ENCODE data around the gene ALDH1A1.

The ALDH1A1 gene

DNA sequence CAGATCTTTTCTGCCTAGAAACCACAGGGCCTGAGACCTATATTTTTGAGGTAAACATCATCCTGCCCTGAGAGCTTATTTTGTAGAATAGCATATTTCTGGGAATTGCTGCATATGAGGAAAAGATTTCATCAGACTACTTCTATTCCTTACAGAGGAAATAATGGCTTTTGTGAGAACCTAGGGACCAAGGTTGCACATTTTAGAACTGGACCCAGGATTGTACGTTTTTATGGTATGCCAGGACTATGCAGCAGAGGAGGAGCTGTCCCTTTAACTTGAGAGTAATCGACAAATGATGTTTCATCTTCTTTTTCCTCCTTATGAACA, 2.2 kb upstream of the ALDH1A1 start:
- ChIA-PET CTCF (interaction anchor here (0.6 kb wide), 1 partner anchor 29 kb away, joined by 3 read pairs; no protein-coding TSS in a partner anchor), POLR2A (no interaction called here)
- H3K9me3 ChIP-seq (ENCODE audit: control insufficient read depth, insufficient read depth, low read depth, low read length) = no peaks in the 10 kb centered on the region
- H3K4me3 ChIP-seq (ENCODE audit: low read depth, low read length) = no peak overlapping the region
- no peaks in the 10 kb centered on the region for H3K4me1 ChIP-seq (ENCODE audit: control insufficient read depth, insufficient read depth, low read length)
- H3K27ac ChIP-seq (ENCODE audit: extremely low read depth, low read depth, low read length) = no peak overlapping the region
- TF ChIP-seq OSR2 (tag by site-specific recombination; IDR thresholded peaks at IDR 0.05) (no peak), KLF1 (tag by site-specific recombination; IDR thresholded peaks at IDR 0.05) (no peak), ZNF513 (tag by site-specific recombination; IDR thresholded peaks at IDR 0.05) (no peak), BCL6B (tag by site-specific recombination; IDR thresholded peaks at IDR 0.05) (no peak), GLIS1 (tag by site-specific recombination; IDR thresholded peaks at IDR 0.05) (no peak), EGR2 (tag by site-specific recombination; IDR thresholded peaks at IDR 0.05; ENCODE audit: low read depth) (no peak), GLI4 (tag by site-specific recombination; IDR thresholded peaks at IDR 0.05) (no peak), ZNF350 (tag by site-specific recombination; IDR thresholded peaks at IDR 0.05) (no peak), ZNF670 (tag by site-specific recombination; IDR thresholded peaks at IDR 0.05; ENCODE audit: low read depth) (no peak), ZNF585B (tag by site-specific recombination; IDR thresholded peaks at IDR 0.05) (no peak)
- no peaks in the 10 kb centered on the region for H3K36me3 ChIP-seq (ENCODE audit: control insufficient read depth in 2 of 2, insufficient read depth in 1 of 2, low read length in 2 of 2)

GRCh38 chr9:72954431-72955125, 1.7 kb upstream of the ALDH1A1 start:
- ChIA-PET CTCF (interaction anchor here (0.6 to 1.5 kb wide), 2 partner anchors 28 to 97 kb away, joined by 3 to 4 read pairs; no protein-coding TSS in a partner anchor), POLR2A (no interaction called here)
- Histone ChIP-seq H3K27ac (ENCODE audit: extremely low read depth, low read depth, low read length) (no peak overlapping the region), H3K4me1 (ENCODE audit: control insufficient read depth, insufficient read depth, low read length) (no peaks in the 10 kb centered on the region), H3K9me3 (ENCODE audit: control insufficient read depth, insufficient read depth, low read depth, low read length) (no peaks in the 10 kb centered on the region), H3K4me3 (ENCODE audit: low read depth, low read length) (no peak overlapping the region), H3K36me3 (ENCODE audit: control insufficient read depth in 2 of 2, insufficient read depth in 1 of 2, low read length in 2 of 2) (no peaks in the 10 kb centered on the region)
- TF ChIP-seq ZNF707 (tag by site-specific recombination; IDR thresholded peaks at IDR 0.05) = no peak
- no peak for TF ChIP-seq SCRT2 (tag by site-specific recombination; IDR thresholded peaks at IDR 0.05)

DNA sequence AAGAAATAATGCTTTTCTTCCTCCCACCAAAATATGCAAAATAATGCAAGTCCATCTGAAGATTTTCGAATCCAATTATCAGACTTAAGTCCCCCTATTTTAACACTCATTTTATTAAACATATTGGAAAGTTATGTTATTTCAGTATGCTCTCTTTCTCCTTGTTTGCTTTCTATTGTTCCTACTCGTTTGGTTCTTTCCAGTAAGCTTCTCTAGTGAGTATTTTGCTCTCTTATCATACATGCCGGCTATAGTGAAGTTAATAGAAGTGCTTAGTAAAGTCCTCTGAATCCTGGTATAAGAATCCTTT, 517 bp downstream of the ALDH1A1 start:
- Histone ChIP-seq H3K27ac (ENCODE audit: extremely low read depth, low read depth, low read length) (no peak overlapping the region), H3K9me3 (ENCODE audit: control insufficient read depth, insufficient read depth, low read depth, low read length) (no peaks in the 10 kb centered on the region), H3K4me3 (ENCODE audit: low read depth, low read length) (no peak overlapping the region), H3K36me3 (ENCODE audit: control insufficient read depth in 2 of 2, insufficient read depth in 1 of 2, low read length in 2 of 2) (no peaks in the 10 kb centered on the region), H3K4me1 (ENCODE audit: control insufficient read depth, insufficient read depth, low read length) (no peaks in the 10 kb centered on the region)
- ChIA-PET CTCF (no interaction called here), POLR2A (no interaction called here)
- TF ChIP-seq, protein P1, sequence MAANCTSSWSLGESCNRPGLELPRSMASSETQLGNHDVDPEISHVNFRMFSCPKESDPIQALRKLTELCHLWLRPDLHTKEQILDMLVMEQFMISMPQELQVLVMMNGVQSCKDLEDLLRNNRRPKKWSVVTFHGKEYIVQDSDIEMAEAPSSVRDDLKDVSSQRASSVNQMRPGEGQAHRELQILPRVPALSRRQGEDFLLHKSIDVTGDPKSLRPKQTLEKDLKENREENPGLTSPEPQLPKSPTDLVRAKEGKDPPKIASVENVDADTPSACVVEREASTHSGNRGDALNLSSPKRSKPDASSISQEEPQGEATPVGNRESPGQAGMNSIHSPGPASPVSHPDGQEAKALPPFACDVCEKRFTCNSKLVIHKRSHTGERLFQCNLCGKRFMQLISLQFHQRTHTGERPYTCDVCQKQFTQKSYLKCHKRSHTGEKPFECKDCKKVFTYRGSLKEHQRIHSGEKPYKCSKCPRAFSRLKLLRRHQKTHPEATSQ (tag by site-specific recombination; IDR thresholded peaks at IDR 0.05) = no peak
- TF ChIP-seq ZNF175 (tag by site-specific recombination; IDR thresholded peaks at IDR 0.05) (no peak), ZNF121 (tag by site-specific recombination; IDR thresholded peaks at IDR 0.05) (no peak), ELK4 (IDR thresholded peaks at IDR 0.05; ENCODE audit: borderline replicate concordance, low read depth, low read length) (no peak), ZIC2 (tag by site-specific recombination; IDR thresholded peaks at IDR 0.05) (no peak), KLF10 (tag by site-specific recombination; IDR thresholded peaks at IDR 0.05) (no peak), SETDB1 (IDR thresholded peaks at IDR 0.05; ENCODE audit: insufficient read length, low read length) (no peak), OSR2 (tag by site-specific recombination; IDR thresholded peaks at IDR 0.05) (no peak), ZNF394 (tag by site-specific recombination; IDR thresholded peaks at IDR 0.05; ENCODE audit: borderline replicate concordance) (no peak)

All from HEK293 (cell line).